ENCODE results near the gene SAT1. TPM values are rescaled to one million over a fixed set of nuclear protein-coding genes. Genes with fewer than 3 reads are reported as not detected.
A peak's percentile ranks its signal among the peaks of the same experiment; 100 is the strongest.

Gene SAT1
- total and polyA plus RNA-seq, 2 of the 13 experiments (the other 11 are each of a cell fraction or from before 2014, with no cell fraction given), result 216 to 1,243 TPM

GRCh38 chrX:23742697-23743622 lies 40.0 kb upstream of the SAT1 start, which contains the start of gene ACOT9 (continued):
- TF ChIP-seq MAZ (IDR thresholded peaks at IDR 0.05; ENCODE audit: borderline replicate concordance, low read depth, low read length), result no peak
- TF ChIP-seq MAZ (CRISPR knock-in tag; IDR thresholded peaks at IDR 0.05; ENCODE audit: low read depth), result no peak
- no peak for TF ChIP-seq E2F2 (CRISPR knock-in tag; IDR thresholded peaks at IDR 0.05; ENCODE audit: borderline replicate concordance)
- TF ChIP-seq ZNF674 (CRISPR knock-in tag; IDR thresholded peaks at IDR 0.05; ENCODE audit: low read depth), result no peak
- TF ChIP-seq YY1 (IDR thresholded peaks at IDR 0.05; ENCODE audit: insufficient read depth, insufficient replicate concordance, low read depth, low read length), result peak; percentile 5
- TF ChIP-seq RXRA (CRISPR knock-in tag; IDR thresholded peaks at IDR 0.05), result 0 out of 2 replicates have a peak, but pooled peaks have one; percentile 7
- peak; percentile 52; the same call in 1 of the 2 replicates for TF ChIP-seq CCDC6 (CRISPR knock-in tag; IDR thresholded peaks at IDR 0.05)
- TF ChIP-seq POLR2AphosphoS2 (IDR thresholded peaks at IDR 0.05; ENCODE audit: low read depth, low read length), result no peak
- 0 out of 2 replicates have a peak, but pooled peaks have one; percentile 23 for TF ChIP-seq KMT2A (CRISPR knock-in tag; IDR thresholded peaks at IDR 0.05)
- TF ChIP-seq SP4 (CRISPR knock-in tag; IDR thresholded peaks at IDR 0.05), result peak; percentile 82
- TF ChIP-seq ZNF318 (CRISPR knock-in tag; IDR thresholded peaks at IDR 0.05), result no peak
- TF ChIP-seq NBN (conservative IDR thresholded peaks at IDR 0.05), result no peak
- TF ChIP-seq ZNF547 (CRISPR knock-in tag; IDR thresholded peaks at IDR 0.05), result 0 out of 2 replicates have a peak, but pooled peaks have one; percentile 24
- TF ChIP-seq ZNF44 (CRISPR knock-in tag; IDR thresholded peaks at IDR 0.05), result no peak
- TF ChIP-seq ZNF558 (CRISPR knock-in tag; IDR thresholded peaks at IDR 0.05; ENCODE audit: borderline replicate concordance), result 0 out of 2 replicates have a peak, but pooled peaks have one; percentile 28
- TF ChIP-seq EZH2 (conservative IDR thresholded peaks at IDR 0.05; ENCODE audit: low read depth, low read length), result no peak
- TF ChIP-seq ARNT2 (CRISPR knock-in tag; IDR thresholded peaks at IDR 0.05; ENCODE audit: low read depth), result 0 out of 2 replicates have a peak, but pooled peaks have one; percentile 22
- TF ChIP-seq GATA4 (IDR thresholded peaks at IDR 0.05; ENCODE audit: borderline replicate concordance, low read depth), result no peak
- peak; percentile 58 for TF ChIP-seq ZFY (CRISPR knock-in tag; IDR thresholded peaks at IDR 0.05)
- 0 out of 2 replicates have a peak, but pooled peaks have one; percentile 19 for TF ChIP-seq ZNF510 (CRISPR knock-in tag; IDR thresholded peaks at IDR 0.05; ENCODE audit: low read depth)

Measured in HepG2 (cell line).